Measurements from ENCODE around the gene CCDC15. TPM values are rescaled to one million over a fixed set of nuclear protein-coding genes. Genes with fewer than 3 reads are reported as not detected.

The CCDC15 gene
- total and polyA plus RNA-seq, 5 donors from 2014 or later: 0.64 to 1.8 (median 1.1) TPM

Other genes starting within 250 kb of the CCDC15 start
- gene NRGN, start 214.3 kb upstream of the CCDC15 start, total RNA-seq: 58.8 TPM
- under 1 TPM; 0.16 to 0.23 (median 0.22) TPM for gene NRGN, start 214.3 kb upstream of the CCDC15 start, polyA plus RNA-seq
- gene VSIG2, start 201.9 kb upstream of the CCDC15 start, total RNA-seq: 0.44 TPM
- 1 to 10 TPM in 2 of 4 donors, under 1 TPM in 2; 0.71 to 3.9 (median 0.95) TPM for gene VSIG2, start 201.9 kb upstream of the CCDC15 start, polyA plus RNA-seq
- gene ESAM, start 191.9 kb upstream of the CCDC15 start, total RNA-seq: 3.0 TPM
- gene ESAM, start 191.9 kb upstream of the CCDC15 start, polyA plus RNA-seq: 1 to 10 TPM in 2 of 4 donors, under 1 TPM in 1, not detected in 1; 0.55 to 3.1 (median 2.3) TPM
- gene MSANTD2, start 153.8 kb upstream of the CCDC15 start, total RNA-seq: 10.0 TPM
- 1 to 10 TPM; 1.9 to 5.4 (median 4.2) TPM for gene MSANTD2, start 153.8 kb upstream of the CCDC15 start, polyA plus RNA-seq
- gene ROBO3, start 88.8 kb upstream of the CCDC15 start, total RNA-seq: 4.4 TPM
- gene ROBO3, start 88.8 kb upstream of the CCDC15 start, polyA plus RNA-seq: 1 to 10 TPM in 2 of 4 donors, under 1 TPM in 2; 0.34 to 4.6 (median 1.3) TPM
- 1.0 TPM for gene ROBO4, start 56.3 kb upstream of the CCDC15 start, total RNA-seq
- gene ROBO4, start 56.3 kb upstream of the CCDC15 start, polyA plus RNA-seq: under 1 TPM in 1 of 4 donors, not detected in 3; 0.05 TPM
- gene HEPN1, start 35.0 kb upstream of the CCDC15 start, total RNA-seq: not detected
- not detected for gene HEPN1, start 35.0 kb upstream of the CCDC15 start, polyA plus RNA-seq
- gene HEPACAM, start 18.2 kb upstream of the CCDC15 start, total RNA-seq: not detected
- not detected for gene HEPACAM, start 18.2 kb upstream of the CCDC15 start, polyA plus RNA-seq
- gene SLC37A2, start 109.1 kb downstream of the CCDC15 start, total RNA-seq: not detected
- gene SLC37A2, start 109.1 kb downstream of the CCDC15 start, polyA plus RNA-seq: under 1 TPM in 3 of 4 donors, not detected in 1; 0.17 to 0.41 (median 0.24) TPM
- gene TMEM218, start 157.4 kb downstream of the CCDC15 start, total RNA-seq: 9.7 TPM
- 10 to 100 TPM; 34.4 to 42.8 (median 41.2) TPM for gene TMEM218, start 157.4 kb downstream of the CCDC15 start, polyA plus RNA-seq
- not detected for gene PKNOX2, start 210.5 kb downstream of the CCDC15 start, total RNA-seq
- not detected for gene PKNOX2, start 210.5 kb downstream of the CCDC15 start, polyA plus RNA-seq

All from CD4-positive, CD25-positive, alpha-beta regulatory T cell (primary cell).